Measurements from ENCODE around the gene HIBCH. TPM values are rescaled to one million over a fixed set of nuclear protein-coding genes. Genes with fewer than 3 reads are reported as not detected.

HIBCH gene
- total RNA-seq (10 to 100 TPM; 46.1 to 67.0 TPM), polyA plus RNA-seq (ENCODE audit: insufficient read depth, low read depth, low replicate concordance) (44.1 TPM)
- long read RNA-seq, donor 1, transcript HIBCH-201 (14 exons, 1,939 nt), result major isoform, 11 of 26 reads
- long read RNA-seq, donor 1, partial matches to known transcripts, result 7 of 26 reads
- long read RNA-seq, donor 1, other reads (novel, unspliced or antisense), result 5 of 26 reads
- long read RNA-seq, donor 2, transcript HIBCH-201 (14 exons, 1,939 nt), result major isoform, 12 of 14 reads
- long read RNA-seq, donor 2, partial matches to known transcripts, result 0 of 14 reads
- long read RNA-seq, donor 2, other reads (novel, unspliced or antisense), result 0 of 14 reads

- H3K36me3 ChIP-seq (ENCODE audit: low read depth, missing control alignments), result no peaks in the 10 kb centered on the region
- intact Hi-C loops (cut with DNase I; ENCODE audit: low total_unique reads), result no loop called here
- H3K27ac ChIP-seq, result peak within 1 kb of the TSS; percentile 90 to 96
- TF ChIP-seq CTCF (IDR thresholded peaks at IDR 0.05) (peak; percentile 41 to 72 (median 71)), POLR2A (IDR thresholded peaks at IDR 0.05) (peak; percentile 59)
- WGBS, 2 donors, result 1% methylated on average over 15 to 50 of the region's 50 CpGs
- peak; percentile 99 for DNase-seq
- peaks cover 13% of the 10 kb centered on the region for H3K4me1 ChIP-seq
- no peaks in the 10 kb centered on the region for H3K27me3 ChIP-seq
- H3K4me3 ChIP-seq, result peak within 1 kb of the TSS; percentile 70 to 77
- H3K9me3 ChIP-seq, result no peaks in the 10 kb centered on the region
Measured at GRCh38 chr2:190319555-190320498, at the start of gene HIBCH. Gene HIBCH (minus strand): TSS chr2:190319826. CDS start chr2:190319750, 76 bp downstream.

- no peak for DNase-seq
- H3K9me3 ChIP-seq, result no peaks in the 10 kb centered on the region
- no peak overlapping the region for H3K27ac ChIP-seq
- no peaks in the 10 kb centered on the region for H3K4me1 ChIP-seq
- H3K36me3 ChIP-seq (ENCODE audit: low read depth, missing control alignments), result no peaks in the 10 kb centered on the region
- no peak for TF ChIP-seq CTCF (IDR thresholded peaks at IDR 0.05)
- TF ChIP-seq POLR2A (IDR thresholded peaks at IDR 0.05), result no peak
- no peaks in the 10 kb centered on the region for H3K27me3 ChIP-seq
- H3K4me3 ChIP-seq, result no peak overlapping the region
- 92 to 94% methylated on average over 4 of the region's 4 CpGs for WGBS, 2 donors
- intact Hi-C loops (cut with DNase I; ENCODE audit: low total_unique reads), result no loop called here
Measured at GRCh38 chr2:190367091-190367490, 47.5 kb upstream of the HIBCH start.

GRCh38 chr2:190366248-190366753 lies 46.7 kb upstream of the HIBCH start:
- intact Hi-C loops (cut with DNase I; ENCODE audit: low total_unique reads), result no loop called here
- DNase-seq, result no peak

More at GRCh38 chr2:190366248-190366753, 46.7 kb upstream of the HIBCH start:
- 89 to 97% methylated on average over 11 of the region's 11 CpGs for WGBS, 2 donors
- no peaks in the 10 kb centered on the region for H3K36me3 ChIP-seq (ENCODE audit: low read depth, missing control alignments)
- TF ChIP-seq CTCF (IDR thresholded peaks at IDR 0.05) (no peak), POLR2A (IDR thresholded peaks at IDR 0.05) (no peak)
- H3K4me1 ChIP-seq, result no peaks in the 10 kb centered on the region
- H3K9me3 ChIP-seq, result no peaks in the 10 kb centered on the region
- no peaks in the 10 kb centered on the region for H3K27me3 ChIP-seq
- no peak overlapping the region for H3K27ac ChIP-seq
- H3K4me3 ChIP-seq, result no peak overlapping the region

Data from testis (tissue), 5 donors.